Hippocampal formation (tissue), 2 donors: ENCODE measurements around the gene SNX1.

Source experiments
- DNase-seq, 2 donors: peaks; one replicate each; lab custom pipeline; 2025; lab: John Stamatoyannopoulos, UW

The SNX1 gene

DNA sequence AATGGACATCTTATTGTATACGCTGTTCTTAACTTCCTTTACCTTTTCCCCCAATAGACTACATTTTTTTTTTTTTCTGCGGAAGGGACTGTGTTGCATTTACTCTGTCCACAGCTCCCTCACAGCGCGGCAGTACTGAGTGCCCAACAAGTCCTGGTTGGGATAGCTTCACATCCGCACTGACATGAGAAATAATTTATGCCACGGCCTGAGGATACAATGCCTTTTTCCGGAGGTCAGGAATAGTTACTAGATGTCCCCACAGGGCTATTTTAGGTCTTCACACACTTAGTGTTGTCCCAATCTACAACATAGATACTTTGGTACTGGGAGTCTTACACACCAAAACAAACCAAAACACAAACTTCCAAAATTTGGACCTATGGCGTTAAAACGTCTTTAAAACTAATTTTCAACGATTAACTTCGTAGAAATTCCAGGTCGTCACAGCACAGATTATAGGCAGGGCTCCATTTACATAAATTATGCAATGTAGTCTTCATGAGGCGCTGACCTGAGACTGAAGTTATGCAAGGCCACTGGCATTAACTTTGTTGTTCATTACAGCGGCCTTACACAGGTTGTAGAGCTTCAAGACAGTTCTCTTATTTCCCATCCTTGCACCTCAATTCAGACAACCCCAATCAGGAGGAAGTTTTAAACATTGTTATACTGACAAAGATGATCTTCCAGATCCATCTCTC lies 68.0 kb downstream of the SNX1 start:
- peak in 1 of 2 donors; percentile 41 for DNase-seq

DNA sequence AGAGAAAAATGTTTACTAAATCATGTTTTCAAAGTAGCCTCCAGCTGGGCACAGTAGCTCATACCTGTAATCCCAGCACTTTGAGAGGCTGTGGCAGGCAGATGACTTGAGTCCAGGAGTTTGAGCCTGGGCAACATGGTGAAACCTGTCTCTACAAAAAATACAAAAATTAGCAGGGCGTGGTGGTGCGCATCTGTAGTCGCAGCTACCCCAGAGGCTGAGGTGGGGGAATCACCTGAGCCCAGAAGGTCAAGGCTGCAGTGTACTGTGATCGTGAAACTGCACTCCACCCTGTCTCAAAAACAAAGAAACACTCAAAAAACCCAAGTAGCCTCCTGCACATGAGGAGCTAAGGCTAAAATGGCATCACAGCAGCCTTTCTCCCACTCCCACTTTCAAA lies 68.7 kb downstream of the SNX1 start:
- no peak for DNase-seq

DNA sequence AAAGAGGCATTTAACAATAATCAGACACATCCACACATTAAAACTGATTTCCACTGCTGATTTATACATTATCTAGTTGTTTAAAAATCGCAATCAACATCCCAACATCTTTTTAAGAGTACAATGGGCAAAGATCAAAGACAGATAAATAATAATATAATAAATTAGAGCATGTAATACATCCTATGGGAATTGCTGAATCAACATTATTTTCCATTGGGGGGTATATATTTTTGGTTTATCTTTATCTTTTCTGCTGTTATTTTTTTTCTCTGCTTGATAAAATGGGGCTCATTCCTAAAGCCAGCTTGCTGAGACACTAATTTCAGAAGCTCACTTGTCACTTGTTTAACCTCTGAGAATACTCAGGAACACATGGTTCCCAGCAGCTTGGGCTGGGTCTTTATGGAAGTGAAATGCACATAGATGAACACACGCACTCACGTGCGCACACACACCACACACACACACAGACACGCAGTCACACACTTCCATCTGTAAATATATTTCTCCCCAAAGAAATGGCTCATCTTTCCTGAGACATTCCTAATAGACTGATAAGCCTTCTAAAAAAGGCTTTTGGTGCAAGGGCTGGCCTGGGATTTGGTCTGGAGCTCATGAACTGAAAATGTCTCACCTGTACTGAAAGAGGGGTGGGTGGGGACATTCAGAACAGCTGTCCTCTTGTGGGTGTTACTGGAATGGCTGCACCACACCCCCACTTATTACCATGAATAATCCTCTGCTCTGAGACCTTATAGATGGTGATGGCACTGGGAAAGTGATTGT lies 70.5 kb downstream of the SNX1 start:
- DNase-seq: no peak

DNA sequence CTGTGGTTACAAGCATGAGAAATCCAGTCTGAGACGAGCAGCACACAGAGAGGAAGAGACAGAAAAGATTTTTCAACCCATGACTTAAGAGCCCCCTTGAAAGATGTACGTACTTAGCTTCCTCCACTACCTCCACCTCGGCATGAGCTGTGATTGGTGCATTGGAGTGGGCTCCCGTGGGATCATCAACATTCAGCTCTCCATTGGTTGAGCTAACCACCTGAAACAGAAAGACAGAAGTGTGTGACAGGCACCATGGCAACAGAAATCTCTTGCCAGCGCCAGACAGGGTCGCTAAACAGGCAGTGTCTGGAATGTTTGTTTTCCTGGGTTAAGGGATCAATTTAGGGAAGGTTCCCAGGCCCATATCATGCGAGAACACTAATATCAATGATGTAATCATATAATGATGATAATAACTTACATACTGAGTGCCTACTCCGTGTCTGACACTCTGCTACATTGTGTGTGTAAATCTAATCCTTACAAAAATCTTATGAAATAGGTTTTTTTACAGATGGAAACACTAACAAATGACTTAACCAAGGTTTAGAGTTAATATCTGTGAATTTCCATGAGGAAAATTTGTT lies 84.5 kb downstream of the SNX1 start:
- DNase-seq: no peak

DNA sequence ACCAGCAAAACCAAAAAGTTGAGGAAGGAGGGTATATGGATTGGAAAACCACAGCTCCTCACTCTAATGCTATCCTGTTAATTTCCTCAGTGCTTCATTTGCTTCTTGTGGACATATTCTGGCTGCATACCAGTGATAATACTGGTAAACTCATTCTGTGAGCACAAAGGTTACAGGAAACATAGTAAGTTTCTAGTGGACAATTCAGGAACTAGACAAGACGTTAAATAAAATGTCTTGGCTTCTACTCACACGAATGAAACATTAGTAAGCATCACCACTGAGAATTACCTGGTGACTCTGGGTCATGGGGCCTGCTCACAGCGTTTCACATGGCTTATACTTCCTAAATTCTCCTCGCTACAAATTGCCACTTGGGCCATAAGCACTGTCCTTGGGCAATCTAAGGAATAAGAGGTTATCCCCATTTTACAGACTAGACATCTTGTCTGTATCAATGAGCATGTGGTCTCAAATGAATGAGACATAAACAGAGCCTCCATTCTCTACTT lies 87.1 kb downstream of the SNX1 start:
- DNase-seq: no peak

DNA sequence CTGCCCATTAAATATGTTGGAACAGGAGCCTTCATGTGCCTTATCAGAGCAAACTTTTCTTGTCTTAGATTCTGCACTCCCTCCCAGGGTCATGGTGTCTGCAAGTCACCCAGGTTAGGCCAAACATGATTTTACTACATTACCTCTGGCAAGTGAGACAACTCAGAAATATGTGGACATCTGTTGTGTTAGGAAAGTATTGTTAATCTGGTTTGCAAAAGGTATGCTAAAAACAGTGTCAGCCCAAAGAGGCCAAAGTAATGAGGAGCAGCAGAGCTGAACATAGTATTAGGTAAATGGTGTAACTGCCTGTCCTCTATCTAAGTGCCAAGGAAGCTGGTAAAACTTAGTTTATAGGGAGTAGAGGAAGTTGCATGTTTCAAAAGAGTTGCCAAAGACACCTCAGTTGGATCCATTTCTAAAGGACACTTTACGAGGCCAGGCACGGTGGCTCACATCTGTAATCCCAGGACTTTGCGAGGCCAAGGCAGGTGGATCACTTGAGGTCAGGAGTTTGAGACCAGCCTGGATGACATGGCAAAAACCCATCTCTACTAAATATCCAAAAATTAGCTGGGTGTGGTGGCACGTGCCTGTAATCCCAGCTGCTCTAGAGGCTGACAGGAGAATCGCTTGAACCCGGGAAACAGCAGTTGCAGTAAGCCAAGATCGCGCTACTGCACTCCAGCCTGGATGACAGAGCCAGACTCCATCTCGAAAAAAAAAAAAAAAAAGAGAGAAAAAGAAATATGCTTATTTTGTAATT lies 89.5 kb downstream of the SNX1 start:
- DNase-seq: no peak

DNA sequence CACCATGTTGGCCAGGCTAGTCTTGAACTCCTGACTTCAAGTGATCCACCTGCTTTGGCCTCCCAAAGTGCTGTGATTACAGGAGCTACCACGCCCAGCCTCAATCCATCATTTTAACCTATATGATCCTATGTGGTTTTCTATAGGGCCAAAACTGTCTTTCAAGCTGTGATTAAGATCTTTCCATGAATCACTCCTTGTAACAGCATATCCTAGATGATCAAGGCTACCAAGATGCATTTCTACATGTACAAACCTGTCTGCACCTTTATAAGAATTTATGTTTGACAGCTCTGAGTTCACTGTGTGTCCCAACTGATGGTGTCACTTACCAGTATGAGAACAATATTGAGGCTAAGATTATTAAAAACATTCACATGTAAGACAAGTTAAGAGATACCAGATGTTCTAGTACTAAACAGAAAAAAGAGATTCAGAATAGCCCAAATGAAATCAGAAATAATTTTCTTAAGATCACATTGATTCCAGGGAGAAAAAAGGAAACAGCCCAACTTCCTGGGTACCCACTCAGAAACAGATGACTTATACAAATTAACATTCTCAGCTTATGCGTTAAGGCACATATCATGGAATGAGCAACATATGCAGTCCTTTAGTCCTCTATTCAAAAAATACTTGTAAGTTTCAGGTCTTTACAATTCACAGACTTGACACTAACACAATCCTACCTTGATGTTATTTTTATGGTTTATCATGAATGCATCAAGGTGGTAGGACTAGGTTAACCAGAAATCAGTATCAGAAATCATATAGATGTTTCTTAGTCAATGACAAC lies 91.8 kb downstream of the SNX1 start:
- DNase-seq: no peak
